Psoas muscle (tissue), 8 donors: Measurements from ENCODE around the gene EMC6. TPM values are rescaled to one million over a fixed set of nuclear protein-coding genes. Genes with fewer than 3 reads are reported as not detected.
A peak's percentile ranks its signal among the peaks of the same experiment; 100 is the strongest.

Experiments used
- ATAC-seq, 4 donors: fragments of 200-7000 bp; cut with Tn5 transposase; one replicate each; pipeline ENCODE4 v1.9.1; 2020; ENCODE audit warnings: moderate library complexity in 3 of 4, mild to moderate bottlenecking in 2 of 4
- DNase-seq, 2 donors: peaks; one replicate each; pipeline ENCODE4 v3.0.0-alpha.2; 2020
- H3K27ac ChIP-seq: fragments of 200-600 bp; one replicate; pipeline ENCODE4 v1.8.0; 2022
- H3K27me3 ChIP-seq, 3 donors: fragments of 200-600 bp in 1 of 3; one replicate each; pipeline versions ENCODE4 v1.6.1 to v1.8.0; 2013 to 2022; ENCODE audit warnings: low read length in 2 of 3, mild to moderate bottlenecking in 2 of 3, moderate library complexity in 1 of 3; ENCODE audit not compliant: insufficient read depth in 3 of 3
- H3K36me3 ChIP-seq, 2 donors: fragments of 200-600 bp in 1 of 2; one replicate each; pipeline versions ENCODE4 v1.6.1 to v1.8.0; 2013 to 2022; ENCODE audit warnings: low read depth in 1 of 2, mild to moderate bottlenecking in 1 of 2, moderate library complexity in 1 of 2; ENCODE audit not compliant: insufficient read depth in 1 of 2
- H3K4me1 ChIP-seq: fragments of 200-600 bp; one replicate; pipeline ENCODE4 v1.8.0; 2022
- H3K4me3 ChIP-seq: fragments of 200-600 bp; one replicate; pipeline ENCODE4 v1.8.0; 2022; ENCODE audit warnings: mild to moderate bottlenecking
- H3K9me3 ChIP-seq: fragments of 200-600 bp; one replicate; pipeline ENCODE4 v1.8.0; 2022
- intact Hi-C, 2 donors: fragments of 100-400 bp; cut with DNase I; formaldehyde crosslinking; loops; one replicate each; pipeline versions ENCODE4 v1.11.0 to v1.14.2; 2022
- polyA plus RNA-seq, 3 donors: library from polyadenylated mRNA; stranded (reverse); fragments of 200-250 nt; gene quantifications; one replicate each; pipeline ENCODE4 v1.2.3, GENCODE V29; 2013
- total RNA-seq, 4 donors: library from RNA; stranded (reverse); fragmentation: NEBNext Ultra II Directional in 2 of 4; extraction: Animal tissue kit (Norgen Biotek cat#: 25700) in 2 of 4; gene quantifications; one replicate each; pipeline versions ENCODE4 v1.2.1 to v1.2.4, GENCODE V29; 2021 to 2023
- TF ChIP-seq, protein P1 (sequence below): fragments of 200-600 bp; IDR thresholded peaks from one replicate; pipeline ENCODE4 v1.8.0; 2022; ENCODE audit warnings: antibody characterized with exemption
- donor health status: healthy with polysubstance abuse.
- donor health status: DM: no; HTN: no; CAD: no; lungs with moderate emphysema.
- donor health status: Bipolar disorder and iron deficiency.
- donor health status: healthy.
- donor health status: DM: yes; HTN: yes; CAD: no.
- donor health status: DM: no; HTN: no; CAD: no.
- donor health status: DM: no; HTN: no; CAD: no.
- donor health status: DM: yes; HTN: yes; CAD: no.

The EMC6 gene
- total and polyA plus RNA-seq, 7 donors: 91.6 to 270 (median 135) TPM

DNA sequence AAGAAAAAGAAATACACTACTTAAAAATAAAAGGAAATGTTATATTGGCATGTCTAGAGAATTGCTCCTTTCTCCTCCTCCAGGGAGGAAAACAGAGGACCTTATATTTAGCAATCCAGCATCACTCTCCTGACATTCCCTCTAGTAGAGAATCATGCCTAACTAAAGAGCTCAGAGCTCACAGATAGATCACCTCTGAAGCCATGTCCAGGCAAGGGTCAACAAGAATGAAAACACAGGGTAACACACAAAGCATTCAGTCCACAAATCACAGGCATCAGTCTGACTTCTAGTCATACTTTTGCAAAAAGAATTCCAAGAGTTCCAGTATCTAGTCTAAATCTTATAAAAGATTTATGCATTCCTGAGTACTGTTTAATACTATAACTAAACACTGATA lies 50.7 kb downstream of the EMC6 start:
- TF ChIP-seq, protein P1, sequence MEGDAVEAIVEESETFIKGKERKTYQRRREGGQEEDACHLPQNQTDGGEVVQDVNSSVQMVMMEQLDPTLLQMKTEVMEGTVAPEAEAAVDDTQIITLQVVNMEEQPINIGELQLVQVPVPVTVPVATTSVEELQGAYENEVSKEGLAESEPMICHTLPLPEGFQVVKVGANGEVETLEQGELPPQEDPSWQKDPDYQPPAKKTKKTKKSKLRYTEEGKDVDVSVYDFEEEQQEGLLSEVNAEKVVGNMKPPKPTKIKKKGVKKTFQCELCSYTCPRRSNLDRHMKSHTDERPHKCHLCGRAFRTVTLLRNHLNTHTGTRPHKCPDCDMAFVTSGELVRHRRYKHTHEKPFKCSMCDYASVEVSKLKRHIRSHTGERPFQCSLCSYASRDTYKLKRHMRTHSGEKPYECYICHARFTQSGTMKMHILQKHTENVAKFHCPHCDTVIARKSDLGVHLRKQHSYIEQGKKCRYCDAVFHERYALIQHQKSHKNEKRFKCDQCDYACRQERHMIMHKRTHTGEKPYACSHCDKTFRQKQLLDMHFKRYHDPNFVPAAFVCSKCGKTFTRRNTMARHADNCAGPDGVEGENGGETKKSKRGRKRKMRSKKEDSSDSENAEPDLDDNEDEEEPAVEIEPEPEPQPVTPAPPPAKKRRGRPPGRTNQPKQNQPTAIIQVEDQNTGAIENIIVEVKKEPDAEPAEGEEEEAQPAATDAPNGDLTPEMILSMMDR: no peak

More for the DNA sequence above, 50.7 kb downstream of the EMC6 start:
- no peak for DNase-seq
- intact Hi-C loops: no loop called here
- no peaks in the 10 kb centered on the region for H3K9me3 ChIP-seq
- no peak overlapping the region for H3K4me3 ChIP-seq
- peaks cover 7 to 69% of the 10 kb centered on the region in 2 donors for H3K36me3 ChIP-seq
- no peaks in the 10 kb centered on the region for H3K27me3 ChIP-seq
- H3K4me1 ChIP-seq: peaks cover 20% of the 10 kb centered on the region
- ATAC-seq: peak; percentile 22 to 67 (median 48)
- peak overlapping the region; percentile 72 for H3K27ac ChIP-seq

Other genes with a start within 250 kb of the EMC6 start
- gene OR1E2, start 235.0 kb upstream of the EMC6 start, total RNA-seq: not detected
- not detected for gene OR1E2, start 235.0 kb upstream of the EMC6 start, polyA plus RNA-seq
- gene SPATA22, start 197.0 kb upstream of the EMC6 start, total RNA-seq: under 1 TPM in 2 of 4 donors, not detected in 2; 0.50 to 0.54 TPM
- under 1 TPM in 2 of 3 donors, not detected in 1; 0.05 to 0.12 TPM for gene SPATA22, start 197.0 kb upstream of the EMC6 start, polyA plus RNA-seq
- gene ASPA, start 192.8 kb upstream of the EMC6 start, total RNA-seq: 1 to 10 TPM; 2.9 to 4.8 (median 3.9) TPM
- 1 to 10 TPM in 2 of 3 donors, under 1 TPM in 1; 0.68 to 2.3 (median 1.2) TPM for gene ASPA, start 192.8 kb upstream of the EMC6 start, polyA plus RNA-seq
- 10 to 100 TPM in 1 of 4 donors, 1 to 10 TPM in 1, under 1 TPM in 2; 0.71 to 10.1 (median 1.1) TPM for gene TRPV3, start 111.0 kb upstream of the EMC6 start, total RNA-seq
- under 1 TPM; 0.32 to 0.38 (median 0.36) TPM for gene TRPV3, start 111.0 kb upstream of the EMC6 start, polyA plus RNA-seq
- 1 to 10 TPM; 1.4 to 3.6 (median 2.7) TPM for gene TRPV1, start 59.4 kb upstream of the EMC6 start, total RNA-seq
- gene TRPV1, start 59.4 kb upstream of the EMC6 start, polyA plus RNA-seq: 1 to 10 TPM; 1.8 to 4.8 (median 3.1) TPM
- gene SHPK, start 32.6 kb upstream of the EMC6 start, total RNA-seq: 1 to 10 TPM; 1.7 to 3.8 (median 2.3) TPM
- 1 to 10 TPM; 2.0 to 2.5 (median 2.2) TPM for gene SHPK, start 32.6 kb upstream of the EMC6 start, polyA plus RNA-seq
- 10 to 100 TPM; 10.1 to 14.9 (median 11.0) TPM for gene CTNS, start 32.1 kb upstream of the EMC6 start, total RNA-seq
- gene CTNS, start 32.1 kb upstream of the EMC6 start, polyA plus RNA-seq: 10 to 100 TPM in 1 of 3 donors, 1 to 10 TPM in 2; 7.3 to 32.7 (median 9.2) TPM
- 10 to 100 TPM; 20.4 to 23.9 (median 22.8) TPM for gene TAX1BP3, start 234 bp upstream of the EMC6 start, total RNA-seq
- 10 to 100 TPM; 30.3 to 75.7 (median 40.1) TPM for gene TAX1BP3, start 234 bp upstream of the EMC6 start, polyA plus RNA-seq
- gene P2RX5, start 27.3 kb downstream of the EMC6 start, total RNA-seq: 10 to 100 TPM; 29.7 to 76.7 (median 35.7) TPM
- 100 to 1,000 TPM in 1 of 3 donors, 10 to 100 TPM in 2; 15.5 to 138 (median 30.5) TPM for gene P2RX5, start 27.3 kb downstream of the EMC6 start, polyA plus RNA-seq
- 1 to 10 TPM in 2 of 4 donors, under 1 TPM in 2; 0.69 to 2.1 (median 0.92) TPM for gene HASPIN, start 55.1 kb downstream of the EMC6 start, total RNA-seq
- 1 to 10 TPM in 2 of 3 donors, under 1 TPM in 1; 0.15 to 2.7 (median 1.2) TPM for gene HASPIN, start 55.1 kb downstream of the EMC6 start, polyA plus RNA-seq
- 10 to 100 TPM; 13.8 to 23.6 (median 17.4) TPM for gene ITGAE, start 132.4 kb downstream of the EMC6 start, total RNA-seq
- gene ITGAE, start 132.4 kb downstream of the EMC6 start, polyA plus RNA-seq: 10 to 100 TPM; 33.8 to 47.8 (median 35.5) TPM
- 10 to 100 TPM; 10.9 to 23.5 (median 17.7) TPM for gene NCBP3, start 177.4 kb downstream of the EMC6 start, total RNA-seq
- 10 to 100 TPM in 1 of 3 donors, 1 to 10 TPM in 2; 9.3 to 15.1 (median 9.9) TPM for gene NCBP3, start 177.4 kb downstream of the EMC6 start, polyA plus RNA-seq
- 1 to 10 TPM in 3 of 4 donors, under 1 TPM in 1; 0.92 to 2.3 (median 1.8) TPM for gene CAMKK1, start 224.2 kb downstream of the EMC6 start, total RNA-seq
- gene CAMKK1, start 224.2 kb downstream of the EMC6 start, polyA plus RNA-seq: 1 to 10 TPM in 2 of 3 donors, under 1 TPM in 1; 0.91 to 1.5 (median 1.3) TPM
- under 1 TPM; 0.18 to 0.94 (median 0.32) TPM for gene P2RX1, start 247.7 kb downstream of the EMC6 start, total RNA-seq
- gene P2RX1, start 247.7 kb downstream of the EMC6 start, polyA plus RNA-seq: under 1 TPM; 0.06 to 0.13 (median 0.07) TPM